Measurements from ENCODE around the gene EDAR.

The EDAR gene

DNA sequence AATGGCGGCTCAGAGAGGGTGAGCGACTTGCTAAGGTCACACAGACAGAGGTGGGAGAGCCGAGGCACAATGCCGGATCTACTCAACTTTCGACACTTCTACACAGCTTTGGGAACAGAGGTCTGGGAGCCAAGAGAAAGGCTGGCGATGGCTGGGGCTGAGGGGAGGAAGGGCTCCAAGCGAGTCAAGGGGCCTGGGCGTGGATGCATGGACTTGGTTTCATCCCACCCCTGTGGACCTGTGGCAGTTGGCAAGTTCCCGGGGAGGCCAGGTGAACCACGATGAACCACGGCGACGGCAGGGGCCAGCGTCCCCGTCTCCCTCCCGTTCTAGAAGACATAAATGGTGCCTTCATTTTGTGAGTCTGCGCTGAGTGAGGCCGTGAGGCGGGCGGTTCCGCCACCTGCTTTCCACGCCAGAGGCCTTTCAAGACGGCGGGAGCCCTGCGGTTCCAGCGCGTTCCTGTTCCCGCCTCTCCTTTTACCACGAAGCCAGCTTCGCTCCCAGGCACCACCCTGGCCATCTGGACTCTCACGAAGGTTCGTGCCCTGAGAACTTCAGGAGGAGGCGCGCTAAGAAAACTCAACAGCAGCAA is 46.7 kb downstream of the EDAR start:
- in situ Hi-C loops (cut with HindIII; ENCODE audit: low sequenced_read_pairs): no loop called here

GRCh38 chr2:108941767-108942166 is 47.3 kb downstream of the EDAR start:
- in situ Hi-C loops (cut with HindIII; ENCODE audit: low sequenced_read_pairs): no loop called here

DNA sequence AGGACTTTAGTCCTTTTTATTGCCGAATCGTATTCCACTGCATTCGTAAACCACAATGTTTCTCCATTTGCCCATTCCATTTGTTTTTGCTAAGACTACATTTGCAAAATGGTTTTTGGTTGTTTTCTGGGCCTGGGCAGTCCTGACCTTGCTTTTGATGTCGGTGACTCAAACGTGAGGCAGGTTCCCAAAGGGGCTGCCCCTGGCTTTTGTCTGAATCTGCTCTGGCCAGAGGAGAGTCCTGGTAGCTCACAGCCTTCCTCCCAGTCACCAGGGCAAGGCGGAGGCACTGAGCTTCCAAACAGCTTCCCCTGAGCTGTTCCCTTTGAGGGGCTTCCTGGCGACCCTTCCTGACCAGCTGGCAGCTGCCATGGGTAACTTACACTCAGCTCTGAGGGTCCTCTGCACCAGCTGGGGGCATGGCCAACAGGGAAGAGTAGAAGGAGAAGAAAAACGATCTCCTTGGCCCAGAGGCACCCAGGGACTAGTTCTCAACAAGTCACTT is 47.8 kb downstream of the EDAR start:
- in situ Hi-C loops (cut with HindIII; ENCODE audit: low sequenced_read_pairs): no loop called here

GRCh38 chr2:108940156-108940555 is 48.9 kb downstream of the EDAR start:
- in situ Hi-C loops (cut with HindIII; ENCODE audit: low sequenced_read_pairs): no loop called here

DNA sequence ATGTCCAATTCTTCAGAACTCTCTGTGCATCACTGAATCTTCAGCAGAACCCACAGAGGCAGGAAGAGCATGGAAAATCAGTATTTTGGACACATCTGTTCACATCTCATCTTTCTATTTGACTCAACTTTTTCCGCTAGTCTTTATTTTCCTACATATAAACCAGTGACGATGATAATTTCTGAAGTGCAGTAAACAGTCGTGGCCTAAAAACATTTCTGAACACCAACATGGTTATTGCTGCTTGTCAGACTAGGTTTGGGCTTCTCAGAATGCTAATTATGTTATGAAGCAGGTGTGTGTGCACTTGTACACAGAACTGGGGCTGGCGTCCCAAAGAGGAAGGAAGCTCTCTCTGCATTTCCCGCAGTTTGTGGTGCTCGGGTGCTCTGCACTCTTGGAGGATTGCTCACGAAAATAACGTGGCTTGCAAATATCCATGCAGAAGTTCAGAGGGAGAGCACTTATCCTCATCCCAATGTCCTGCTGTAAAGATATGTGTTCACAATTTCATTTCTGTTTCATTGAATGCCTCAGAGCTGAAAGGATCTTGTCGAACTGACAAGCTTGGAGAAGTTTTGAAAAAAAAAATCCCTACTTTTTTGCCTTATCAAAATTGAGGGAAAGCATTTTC is 50.8 kb downstream of the EDAR start:
- in situ Hi-C loops (cut with HindIII; ENCODE audit: low sequenced_read_pairs): loop anchor here (5.0 kb wide), 1 partner anchor 49 kb away; the partner anchor contains the start of gene EDAR

GRCh38 chr2:108937367-108938017 is 51.5 kb downstream of the EDAR start:
- in situ Hi-C loops (cut with HindIII; ENCODE audit: low sequenced_read_pairs): loop anchor here (5.0 kb wide), 1 partner anchor 50 kb away; the partner anchor contains the start of gene EDAR

GRCh38 chr2:108936866-108937265 is 52.2 kb downstream of the EDAR start:
- in situ Hi-C loops (cut with HindIII; ENCODE audit: low sequenced_read_pairs): loop anchor here (5.0 kb wide), 1 partner anchor 50 kb away; the partner anchor contains the start of gene EDAR

DNA sequence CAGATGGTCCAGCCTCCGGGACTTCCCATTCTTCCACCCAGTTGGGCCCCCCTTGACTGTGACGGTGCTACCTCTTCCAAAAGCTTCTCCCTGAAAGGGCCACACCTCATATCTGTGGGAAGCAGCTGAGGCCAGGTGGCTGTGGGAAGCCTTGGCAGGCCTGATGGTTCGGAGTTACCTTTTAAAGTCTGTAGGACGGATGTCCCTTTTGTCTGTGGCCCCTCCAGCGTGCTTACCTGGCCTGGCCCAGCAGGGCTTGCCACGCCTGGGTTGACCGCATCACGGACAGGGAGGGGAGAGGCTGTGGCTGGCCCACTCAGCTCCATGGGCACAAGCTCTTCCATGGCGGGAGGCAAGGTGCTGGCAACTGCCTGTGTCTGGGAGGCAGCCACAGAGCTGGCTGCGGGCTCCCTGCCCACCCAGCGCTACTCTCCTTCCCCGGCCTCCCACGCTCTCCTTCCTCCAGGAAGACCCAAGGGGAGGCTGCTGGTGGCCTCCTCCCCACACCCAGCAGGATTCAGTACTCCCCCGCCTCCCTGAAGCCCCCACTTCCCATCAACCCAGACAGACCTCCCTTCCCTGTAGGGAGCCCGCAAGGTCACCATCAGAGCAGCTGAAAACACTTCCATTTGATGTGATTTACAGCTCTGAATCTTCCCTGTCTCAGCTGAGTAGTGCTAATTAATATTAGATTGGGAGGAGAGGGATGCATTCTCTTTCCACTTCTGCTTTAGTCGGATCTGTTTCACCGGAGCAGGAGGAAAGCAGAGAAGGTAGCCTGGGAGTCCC is 52.8 kb downstream of the EDAR start:
- in situ Hi-C loops (cut with HindIII; ENCODE audit: low sequenced_read_pairs): loop anchor here (5.0 kb wide), 1 partner anchor 51 kb away; the partner anchor contains the start of gene EDAR

- in situ Hi-C loops (cut with HindIII; ENCODE audit: low sequenced_read_pairs): loop anchor here (5.0 kb wide), 1 partner anchor 52 kb away; the partner anchor contains the start of gene EDAR
Observed at GRCh38 chr2:108935271-108935741, 53.7 kb downstream of the EDAR start.

DNA sequence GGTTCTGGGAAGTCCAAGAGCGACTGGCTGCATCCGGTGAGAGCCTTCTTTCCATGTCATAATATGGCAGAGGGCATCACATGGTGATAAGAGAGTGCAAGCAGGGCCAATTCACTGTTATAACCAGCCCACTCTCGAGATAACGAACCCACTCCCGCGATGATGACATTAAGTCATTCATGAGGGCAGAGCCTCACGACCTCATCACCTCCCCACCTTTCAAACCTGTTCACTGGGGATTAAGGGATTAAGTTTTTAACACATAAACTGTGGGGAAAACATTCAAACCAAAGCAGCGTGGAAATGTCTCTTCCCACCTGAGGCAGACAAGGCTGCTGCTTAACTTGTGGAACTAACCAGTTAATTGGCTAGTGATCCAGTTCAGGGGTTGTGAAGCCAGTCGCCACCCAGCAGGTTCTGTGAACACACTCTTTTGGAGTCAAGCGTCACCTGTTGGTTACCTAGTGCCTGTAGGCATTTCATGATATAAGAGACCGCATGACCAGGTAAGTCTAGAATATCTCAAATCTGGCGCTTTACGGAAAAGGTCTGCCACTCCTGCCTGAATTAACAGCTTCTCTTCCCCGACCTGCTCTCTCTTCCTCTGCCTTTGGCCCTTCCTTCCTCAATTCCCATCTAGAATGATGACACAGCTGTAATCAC is 54.3 kb downstream of the EDAR start:
- in situ Hi-C loops (cut with HindIII; ENCODE audit: low sequenced_read_pairs): loop anchor here (5.0 kb wide), 1 partner anchor 53 kb away; the partner anchor contains the start of gene EDAR

GRCh38 chr2:108934151-108934550 is 54.9 kb downstream of the EDAR start:
- in situ Hi-C loops (cut with HindIII; ENCODE audit: low sequenced_read_pairs): no loop called here

DNA sequence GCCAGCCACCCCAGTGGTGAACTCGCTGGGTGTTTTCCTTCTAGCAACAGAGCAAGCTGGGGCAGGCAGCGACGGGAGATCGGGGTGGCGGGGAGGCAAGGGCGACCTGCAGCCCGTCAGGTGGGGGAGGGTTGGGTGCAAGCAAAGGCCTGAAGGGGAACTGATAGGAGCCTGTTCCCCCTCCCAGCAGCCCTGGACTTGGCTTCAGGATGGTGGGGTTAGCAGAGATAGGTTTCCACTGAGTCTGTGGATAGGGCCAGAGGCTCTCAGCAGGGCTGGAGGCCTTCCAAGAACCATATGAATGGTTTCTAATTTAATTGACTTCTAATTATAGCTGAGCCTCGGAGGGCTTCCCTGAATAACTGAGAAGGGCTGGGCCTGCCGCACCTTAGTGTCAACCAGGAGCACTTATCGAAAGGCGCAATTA is 55.3 kb downstream of the EDAR start:
- in situ Hi-C loops (cut with HindIII; ENCODE audit: low sequenced_read_pairs): no loop called here

GRCh38 chr2:108932736-108933332 is 56.2 kb downstream of the EDAR start:
- in situ Hi-C loops (cut with HindIII; ENCODE audit: low sequenced_read_pairs): no loop called here

DNA sequence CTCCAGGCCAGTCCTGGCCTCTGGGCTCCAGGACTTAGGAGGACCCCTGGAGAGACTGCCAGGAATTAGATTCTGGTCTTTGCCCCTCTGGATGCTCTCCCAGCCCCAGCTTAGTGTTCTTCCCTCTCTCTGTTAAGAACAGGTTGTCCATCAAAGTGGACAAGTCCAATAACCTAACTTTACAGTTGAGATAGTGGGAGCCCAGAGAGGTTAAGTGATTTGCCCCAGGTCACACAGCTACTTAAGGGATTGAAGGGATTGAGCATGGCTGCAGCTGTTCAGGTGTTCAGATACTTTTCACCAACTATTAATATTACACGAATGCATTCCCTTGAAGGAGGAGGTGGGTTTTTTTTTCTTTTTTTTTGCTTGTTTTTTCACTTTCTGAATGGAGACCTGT is 57.6 kb downstream of the EDAR start:
- in situ Hi-C loops (cut with HindIII; ENCODE audit: low sequenced_read_pairs): no loop called here

DNA sequence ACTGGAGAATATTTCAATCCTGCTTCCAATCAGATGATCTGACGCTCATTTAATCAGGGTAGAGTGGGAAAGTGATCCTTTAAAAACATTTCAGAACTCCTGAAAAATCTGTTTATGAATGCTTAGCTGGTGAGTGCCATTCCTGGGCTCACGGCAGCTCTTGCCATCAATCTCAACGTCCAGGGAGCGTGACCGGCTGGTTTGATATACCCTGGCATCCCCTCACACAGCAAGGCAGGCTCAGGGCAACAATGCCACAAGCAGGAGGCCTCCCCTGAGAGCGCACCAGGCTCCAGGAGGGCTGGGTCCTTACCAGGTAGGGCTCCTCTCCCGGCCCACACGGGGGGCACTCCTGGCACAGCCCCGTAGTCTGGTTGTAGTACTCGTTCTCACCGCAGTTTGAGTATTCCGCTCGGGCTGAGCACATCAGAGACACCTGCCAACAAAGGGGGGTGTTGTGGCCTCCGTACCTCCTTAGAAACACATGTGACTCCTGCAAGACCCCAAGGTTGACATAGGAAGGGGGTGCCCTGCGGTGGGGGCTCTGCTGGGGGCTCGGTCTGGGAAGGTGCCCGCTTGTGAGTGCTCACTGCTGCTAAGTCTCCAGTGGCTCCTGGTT is 59.1 kb downstream of the EDAR start:
- in situ Hi-C loops (cut with HindIII; ENCODE audit: low sequenced_read_pairs): no loop called here

DNA sequence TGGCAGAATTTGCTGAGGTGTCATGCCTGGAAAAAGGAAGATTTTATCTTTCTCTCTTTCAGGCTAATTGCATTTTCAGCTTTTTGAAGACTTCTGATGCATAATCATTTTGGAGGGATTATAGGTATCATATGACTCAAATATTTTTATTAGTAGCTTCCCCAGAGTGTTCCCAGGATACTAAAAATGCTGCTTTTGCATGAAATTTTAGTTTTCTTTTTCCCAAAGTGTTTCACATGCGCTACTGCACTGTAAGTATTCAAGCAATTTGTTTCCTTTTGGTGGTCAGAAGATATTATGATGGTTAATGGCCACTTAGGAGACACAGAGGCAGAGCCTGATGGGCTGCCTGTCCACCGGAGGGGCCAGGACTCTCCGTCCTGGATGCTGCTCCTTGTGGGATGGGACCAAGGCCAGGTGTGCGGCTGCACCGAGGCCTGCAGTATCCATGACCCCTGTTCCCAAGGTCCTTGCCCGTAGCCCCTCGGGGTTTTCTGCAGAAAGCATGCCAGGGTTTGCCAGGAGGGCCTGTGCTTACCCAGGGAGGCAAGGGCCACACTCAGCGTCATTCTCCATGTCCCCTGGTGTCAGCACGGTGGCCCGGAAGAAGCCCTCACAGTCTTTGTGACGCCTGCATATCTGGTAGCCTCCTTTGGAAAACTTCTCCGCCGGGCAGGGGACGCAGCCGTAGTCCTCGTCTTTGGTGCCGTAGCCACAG is 60.2 kb downstream of the EDAR start:
- in situ Hi-C loops (cut with HindIII; ENCODE audit: low sequenced_read_pairs): no loop called here

- in situ Hi-C loops (cut with HindIII; ENCODE audit: low sequenced_read_pairs): no loop called here
Observed at GRCh38 chr2:108927936-108928659, 60.9 kb downstream of the EDAR start.

- in situ Hi-C loops (cut with HindIII; ENCODE audit: low sequenced_read_pairs): no loop called here
Observed at GRCh38 chr2:108927405-108927804, 61.6 kb downstream of the EDAR start.
